Liver (tissue), 9 donors: Measurements from ENCODE around the gene BCAS1. TPM values are rescaled to one million over a fixed set of nuclear protein-coding genes. Genes with fewer than 3 reads are reported as not detected.

ENCODE experiments used
- DNase-seq: peaks from one replicate; pipeline ENCODE4 v3.0.0-alpha.2; 2017; ENCODE audit warnings: low spot score
- H3K27ac ChIP-seq, 2 donors: one replicate each; pipeline ENCODE4 v1.7.0; 2013; ENCODE audit warnings: inconsistent platforms in 2 of 2, low read length in 2 of 2, control low read depth in 1 of 2, low read depth in 1 of 2, mild to moderate bottlenecking in 1 of 2
- H3K27me3 ChIP-seq, 4 donors: one replicate each; pipeline versions ENCODE4 v1.6.1 to v1.7.0; 2013; ENCODE audit warnings: low read length in 3 of 4, inconsistent platforms in 1 of 4, mild to moderate bottlenecking in 1 of 4, moderate library complexity in 1 of 4; ENCODE audit not compliant: control insufficient read depth in 4 of 4, insufficient read depth in 4 of 4
- H3K36me3 ChIP-seq, 4 donors: one replicate each; pipeline versions ENCODE4 v1.6.1 to v1.7.0; 2013; ENCODE audit warnings: low read length in 3 of 4, mild to moderate bottlenecking in 3 of 4, low read depth in 1 of 4, moderate library complexity in 1 of 4; ENCODE audit not compliant: control insufficient read depth in 4 of 4, insufficient read depth in 3 of 4
- H3K4me1 ChIP-seq, 4 donors: one replicate each; pipeline versions ENCODE4 v1.6.1 to v1.7.0; 2013; ENCODE audit warnings: low read length in 3 of 4, mild to moderate bottlenecking in 3 of 4, moderate library complexity in 1 of 4; ENCODE audit not compliant: control insufficient read depth in 4 of 4, insufficient read depth in 4 of 4
- H3K4me3 ChIP-seq, 3 donors: one replicate each; pipeline versions ENCODE4 v1.6.1 to v1.7.0; 2013; ENCODE audit warnings: low read length in 3 of 3, control low read depth in 1 of 3, low read depth in 1 of 3, mild to moderate bottlenecking in 1 of 3
- H3K9ac ChIP-seq, 2 donors: one replicate each; pipeline ENCODE4 v1.7.0; 2013; ENCODE audit warnings: low read length in 2 of 2, mild to moderate bottlenecking in 2 of 2, moderate library complexity in 2 of 2, control low read depth in 1 of 2, low read depth in 1 of 2
- H3K9me3 ChIP-seq, 4 donors: one replicate each; pipeline versions ENCODE4 v1.6.1 to v1.7.0; 2013; ENCODE audit warnings: low read length in 3 of 4; ENCODE audit not compliant: control insufficient read depth in 4 of 4
- EGR1 ChIP-seq, 2 donors: IDR thresholded peaks; 2 replicates each; pipeline ENCODE4 v1.6.1; 2016 to 2018; ENCODE audit warnings: antibody characterized with exemption in 2 of 2, low read depth in 2 of 2
- GABPA ChIP-seq, 2 donors: IDR thresholded peaks in 1 of 2; conservative IDR thresholded peaks in 1 of 2; 2 replicates each; pipeline ENCODE4 v1.6.1; 2016; ENCODE audit warnings: antibody characterized with exemption in 2 of 2, mild to moderate bottlenecking in 1 of 2, moderate library complexity in 1 of 2
- HNF4A ChIP-seq, 2 donors: conservative IDR thresholded peaks; 2 replicates each; pipeline ENCODE4 v1.6.1; 2016; ENCODE audit warnings: antibody characterized with exemption in 2 of 2, mild to moderate bottlenecking in 2 of 2
- HNF4G ChIP-seq: IDR thresholded peaks from 2 replicates; pipeline ENCODE4 v1.6.1; 2016; ENCODE audit warnings: antibody characterized with exemption
- JUND ChIP-seq, 2 donors: IDR thresholded peaks; 2 replicates each; pipeline ENCODE4 v1.6.1; 2016; ENCODE audit warnings: antibody characterized with exemption in 2 of 2
- MAX ChIP-seq: IDR thresholded peaks from 2 replicates; pipeline ENCODE4 v1.6.1; 2016; ENCODE audit warnings: antibody characterized with exemption
- NR2F2 ChIP-seq: IDR thresholded peaks from 2 replicates; pipeline ENCODE4 v1.6.1; 2016; ENCODE audit warnings: antibody characterized with exemption
- RAD21 ChIP-seq, 2 donors: IDR thresholded peaks; 2 replicates each; pipeline ENCODE4 v1.6.1; 2016; ENCODE audit warnings: antibody characterized with exemption in 2 of 2, mild to moderate bottlenecking in 2 of 2
- RXRA ChIP-seq, 2 donors: IDR thresholded peaks; 2 replicates each; pipeline ENCODE4 v1.6.1; 2017 to 2018; ENCODE audit warnings: antibody characterized with exemption in 2 of 2, mild to moderate bottlenecking in 1 of 2
- TAF1 ChIP-seq: conservative IDR thresholded peaks from 2 replicates; pipeline ENCODE4 v1.6.1; 2016; ENCODE audit warnings: antibody characterized with exemption, mild to moderate bottlenecking
- YY1 ChIP-seq: IDR thresholded peaks from 2 replicates; pipeline ENCODE4 v1.6.1; 2016; ENCODE audit warnings: antibody characterized with exemption, mild to moderate bottlenecking
- WGBS: extraction: QIAGEN DNeasy Blood & Tissue Kit; methylation state at CpG from one replicate; pipeline ENCODE4 v1.1.7; 2013; 5-methylcytosine and 5-hydroxymethylcytosine counted together
- polyA plus RNA-seq, 2 donors: library from polyadenylated mRNA; stranded (reverse) in 1 of 2; unstranded in 1 of 2; fragments of 200-250 nt in 1 of 2; fragments of >200 nt in 1 of 2; fragmentation: Nextera tagmentation in 1 of 2; extraction: Ambion mirVana in 1 of 2; gene quantifications; one replicate each; pipeline versions ENCODE4 v1.2.1 to v1.2.3, GENCODE V29; 2013 to 2015
- total RNA-seq, 2 donors: library from RNA; depleted of rRNA; stranded (reverse); fragments of >200 nt; gene quantifications; one replicate each; pipeline ENCODE4 v1.2.3, GENCODE V29; 2014
- TF ChIP-seq, protein P1 (sequence below): IDR thresholded peaks from 2 replicates; pipeline ENCODE4 v1.6.1; 2016; ENCODE audit warnings: antibody characterized with exemption
- TF ChIP-seq, protein P2 (sequence below): IDR thresholded peaks from 2 replicates; pipeline ENCODE4 v1.6.1; 2016; ENCODE audit warnings: antibody characterized with exemption
- TF ChIP-seq, protein P3 (sequence below): IDR thresholded peaks from 2 replicates; pipeline ENCODE4 v1.6.1; 2016; ENCODE audit warnings: antibody characterized with exemption, mild to moderate bottlenecking
- donor health status: healthy.
- donor health status: healthy.
- donor health status: healthy.
- donor health status: healthy.
- donor health status: healthy.

BCAS1 gene
- total and polyA plus RNA-seq, 4 donors: under 0.01 to 0.93 (median 0.04) TPM

DNA sequence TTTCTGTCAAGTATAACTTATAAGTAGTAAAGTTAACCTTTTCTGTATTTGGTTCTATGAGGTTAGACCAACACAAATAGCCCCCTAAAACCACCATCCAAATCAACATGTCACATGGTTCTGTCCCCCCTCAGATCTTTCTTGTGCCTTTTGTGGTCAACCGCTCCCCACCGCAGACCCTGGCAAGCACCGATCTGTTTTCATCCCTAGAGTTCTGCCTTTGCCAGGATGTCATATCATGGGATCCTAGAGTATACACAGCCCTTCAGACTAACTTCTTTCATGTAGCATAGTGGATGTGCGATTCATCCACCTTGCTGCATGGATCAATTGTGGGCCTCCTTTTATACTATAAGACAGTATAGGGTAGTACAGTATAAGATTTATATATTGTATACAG, 124.3 kb downstream of the BCAS1 start:
- TF ChIP-seq, protein P1, sequence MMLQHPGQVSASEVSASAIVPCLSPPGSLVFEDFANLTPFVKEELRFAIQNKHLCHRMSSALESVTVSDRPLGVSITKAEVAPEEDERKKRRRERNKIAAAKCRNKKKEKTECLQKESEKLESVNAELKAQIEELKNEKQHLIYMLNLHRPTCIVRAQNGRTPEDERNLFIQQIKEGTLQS: no peak
- no peak for TF ChIP-seq GABPA (IDR thresholded peaks at IDR 0.05 in 1 of 2, conservative IDR thresholded peaks at IDR 0.05 in 1 of 2)
- no peak for TF ChIP-seq MAX
- no peak for TF ChIP-seq TAF1
- TF ChIP-seq, protein P2, sequence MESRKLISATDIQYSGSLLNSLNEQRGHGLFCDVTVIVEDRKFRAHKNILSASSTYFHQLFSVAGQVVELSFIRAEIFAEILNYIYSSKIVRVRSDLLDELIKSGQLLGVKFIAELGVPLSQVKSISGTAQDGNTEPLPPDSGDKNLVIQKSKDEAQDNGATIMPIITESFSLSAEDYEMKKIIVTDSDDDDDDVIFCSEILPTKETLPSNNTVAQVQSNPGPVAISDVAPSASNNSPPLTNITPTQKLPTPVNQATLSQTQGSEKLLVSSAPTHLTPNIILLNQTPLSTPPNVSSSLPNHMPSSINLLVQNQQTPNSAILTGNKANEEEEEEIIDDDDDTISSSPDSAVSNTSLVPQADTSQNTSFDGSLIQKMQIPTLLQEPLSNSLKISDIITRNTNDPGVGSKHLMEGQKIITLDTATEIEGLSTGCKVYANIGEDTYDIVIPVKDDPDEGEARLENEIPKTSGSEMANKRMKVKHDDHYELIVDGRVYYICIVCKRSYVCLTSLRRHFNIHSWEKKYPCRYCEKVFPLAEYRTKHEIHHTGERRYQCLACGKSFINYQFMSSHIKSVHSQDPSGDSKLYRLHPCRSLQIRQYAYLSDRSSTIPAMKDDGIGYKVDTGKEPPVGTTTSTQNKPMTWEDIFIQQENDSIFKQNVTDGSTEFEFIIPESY: no peak
- DNase-seq: no peak
- Histone ChIP-seq H3K9ac (no peak overlapping the region), H3K36me3 (no peaks in the 10 kb centered on the region), H3K4me1 (peaks cover 0 to 7% (median 2%) of the 10 kb centered on the region in 4 donors), H3K9me3 (no peaks in the 10 kb centered on the region), H3K27me3 (no peaks in the 10 kb centered on the region), H3K4me3 (no peak overlapping the region), H3K27ac (no peak overlapping the region)
- 96% methylated on average over 4 of the region's 4 CpGs for WGBS

- peaks cover 0 to 7% (median 2%) of the 10 kb centered on the region in 4 donors for H3K4me1 ChIP-seq
- no peak overlapping the region for H3K4me3 ChIP-seq
- H3K27ac ChIP-seq: no peak overlapping the region
- no peak for DNase-seq
- no peaks in the 10 kb centered on the region for H3K36me3 ChIP-seq
- H3K9me3 ChIP-seq: no peaks in the 10 kb centered on the region
- H3K9ac ChIP-seq: no peak overlapping the region
- WGBS: 94% methylated on average over 2 of the region's 2 CpGs
- H3K27me3 ChIP-seq: no peaks in the 10 kb centered on the region
- no peak for TF ChIP-seq HNF4A (conservative IDR thresholded peaks at IDR 0.05)
- TF ChIP-seq EGR1 (IDR thresholded peaks at IDR 0.05; ENCODE audit: low read depth in 2 of 2): no peak
- TF ChIP-seq RXRA (IDR thresholded peaks at IDR 0.05): no peak
- TF ChIP-seq YY1: no peak
- TF ChIP-seq HNF4G: no peak
- no peak for TF ChIP-seq MAX
- TF ChIP-seq, protein P1: no peak
- no peak for TF ChIP-seq GABPA (IDR thresholded peaks at IDR 0.05 in 1 of 2, conservative IDR thresholded peaks at IDR 0.05 in 1 of 2)
- TF ChIP-seq, protein P3, sequence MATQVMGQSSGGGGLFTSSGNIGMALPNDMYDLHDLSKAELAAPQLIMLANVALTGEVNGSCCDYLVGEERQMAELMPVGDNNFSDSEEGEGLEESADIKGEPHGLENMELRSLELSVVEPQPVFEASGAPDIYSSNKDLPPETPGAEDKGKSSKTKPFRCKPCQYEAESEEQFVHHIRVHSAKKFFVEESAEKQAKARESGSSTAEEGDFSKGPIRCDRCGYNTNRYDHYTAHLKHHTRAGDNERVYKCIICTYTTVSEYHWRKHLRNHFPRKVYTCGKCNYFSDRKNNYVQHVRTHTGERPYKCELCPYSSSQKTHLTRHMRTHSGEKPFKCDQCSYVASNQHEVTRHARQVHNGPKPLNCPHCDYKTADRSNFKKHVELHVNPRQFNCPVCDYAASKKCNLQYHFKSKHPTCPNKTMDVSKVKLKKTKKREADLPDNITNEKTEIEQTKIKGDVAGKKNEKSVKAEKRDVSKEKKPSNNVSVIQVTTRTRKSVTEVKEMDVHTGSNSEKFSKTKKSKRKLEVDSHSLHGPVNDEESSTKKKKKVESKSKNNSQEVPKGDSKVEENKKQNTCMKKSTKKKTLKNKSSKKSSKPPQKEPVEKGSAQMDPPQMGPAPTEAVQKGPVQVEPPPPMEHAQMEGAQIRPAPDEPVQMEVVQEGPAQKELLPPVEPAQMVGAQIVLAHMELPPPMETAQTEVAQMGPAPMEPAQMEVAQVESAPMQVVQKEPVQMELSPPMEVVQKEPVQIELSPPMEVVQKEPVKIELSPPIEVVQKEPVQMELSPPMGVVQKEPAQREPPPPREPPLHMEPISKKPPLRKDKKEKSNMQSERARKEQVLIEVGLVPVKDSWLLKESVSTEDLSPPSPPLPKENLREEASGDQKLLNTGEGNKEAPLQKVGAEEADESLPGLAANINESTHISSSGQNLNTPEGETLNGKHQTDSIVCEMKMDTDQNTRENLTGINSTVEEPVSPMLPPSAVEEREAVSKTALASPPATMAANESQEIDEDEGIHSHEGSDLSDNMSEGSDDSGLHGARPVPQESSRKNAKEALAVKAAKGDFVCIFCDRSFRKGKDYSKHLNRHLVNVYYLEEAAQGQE: no peak
- no peak for TF ChIP-seq RAD21 (IDR thresholded peaks at IDR 0.05)
- no peak for TF ChIP-seq NR2F2
- TF ChIP-seq JUND (IDR thresholded peaks at IDR 0.05): no peak
- TF ChIP-seq, protein P2: no peak
- TF ChIP-seq TAF1: no peak
These were observed 124.9 kb downstream of the BCAS1 start for GRCh38 chr20:53945478-53945877.
